Measurements from ENCODE around the gene GUCY1A1.

GUCY1A1 gene

GRCh38 chr4:155657985-155658680, 8.5 kb upstream of the GUCY1A1 start:
- no peaks in the 10 kb centered on the region for H3K4me1 ChIP-seq (ENCODE audit: insufficient read depth, poor library complexity, severe bottlenecking)
- H3K27ac ChIP-seq (ENCODE audit: poor library complexity, severe bottlenecking) = no peak overlapping the region
- DNase-seq (ENCODE audit: low spot score) = no peak
- H3K4me3 ChIP-seq (ENCODE audit: severe bottlenecking) = no peak overlapping the region
- TF ChIP-seq CTCF (IDR thresholded peaks at IDR 0.05; ENCODE audit: poor library complexity, severe bottlenecking) = no peak
- no peaks in the 10 kb centered on the region for H3K27me3 ChIP-seq (ENCODE audit: insufficient read depth, poor library complexity, severe bottlenecking)
- H3K36me3 ChIP-seq (ENCODE audit: low read depth) = no peaks in the 10 kb centered on the region
- no peaks in the 10 kb centered on the region for H3K9me3 ChIP-seq (ENCODE audit: severe bottlenecking)
- no peak for ATAC-seq (ENCODE audit: low read depth)

GRCh38 chr4:155658681-155659064, 8.0 kb upstream of the GUCY1A1 start:
- Histone ChIP-seq H3K27me3 (ENCODE audit: insufficient read depth, poor library complexity, severe bottlenecking) (no peaks in the 10 kb centered on the region), H3K4me3 (ENCODE audit: severe bottlenecking) (no peak overlapping the region), H3K4me1 (ENCODE audit: insufficient read depth, poor library complexity, severe bottlenecking) (no peaks in the 10 kb centered on the region), H3K27ac (ENCODE audit: poor library complexity, severe bottlenecking) (no peak overlapping the region), H3K9me3 (ENCODE audit: severe bottlenecking) (no peaks in the 10 kb centered on the region), H3K36me3 (ENCODE audit: low read depth) (no peaks in the 10 kb centered on the region)
- ATAC-seq (ENCODE audit: low read depth) (no peak), DNase-seq (ENCODE audit: low spot score) (no peak)
- no peak for TF ChIP-seq CTCF (IDR thresholded peaks at IDR 0.05; ENCODE audit: poor library complexity, severe bottlenecking)

GRCh38 chr4:155659176-155659575, 7.5 kb upstream of the GUCY1A1 start:
- Histone ChIP-seq H3K27me3 (ENCODE audit: insufficient read depth, poor library complexity, severe bottlenecking) (no peaks in the 10 kb centered on the region), H3K36me3 (ENCODE audit: low read depth) (no peaks in the 10 kb centered on the region), H3K4me3 (ENCODE audit: severe bottlenecking) (no peak overlapping the region), H3K4me1 (ENCODE audit: insufficient read depth, poor library complexity, severe bottlenecking) (no peaks in the 10 kb centered on the region), H3K27ac (ENCODE audit: poor library complexity, severe bottlenecking) (no peak overlapping the region), H3K9me3 (ENCODE audit: severe bottlenecking) (no peaks in the 10 kb centered on the region)
- ATAC-seq (ENCODE audit: low read depth) (no peak), DNase-seq (ENCODE audit: low spot score) (no peak)
- TF ChIP-seq CTCF (IDR thresholded peaks at IDR 0.05; ENCODE audit: poor library complexity, severe bottlenecking) = no peak

DNA sequence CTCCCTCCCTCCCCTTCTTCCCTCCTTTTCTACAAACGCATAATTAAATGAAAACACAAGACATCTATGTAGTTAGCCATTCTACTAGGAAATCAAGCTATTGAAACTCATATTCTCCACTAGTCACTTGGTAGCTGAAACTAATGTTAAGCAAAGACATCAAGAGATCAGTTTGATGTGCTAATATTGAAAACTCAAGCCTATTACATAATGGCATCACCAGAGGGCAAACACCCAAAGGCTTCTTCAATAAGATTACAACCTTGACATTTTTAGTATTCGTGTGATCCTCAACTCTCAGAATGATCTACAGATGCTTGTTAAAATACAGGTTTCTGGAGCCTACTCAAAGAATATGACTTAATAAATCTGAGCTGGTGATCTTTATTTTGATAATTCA, 6.2 kb upstream of the GUCY1A1 start:
- no peak for DNase-seq (ENCODE audit: low spot score)
- Histone ChIP-seq H3K4me3 (ENCODE audit: severe bottlenecking) (no peak overlapping the region), H3K9me3 (ENCODE audit: severe bottlenecking) (no peaks in the 10 kb centered on the region), H3K27ac (ENCODE audit: poor library complexity, severe bottlenecking) (no peak overlapping the region), H3K4me1 (ENCODE audit: insufficient read depth, poor library complexity, severe bottlenecking) (no peaks in the 10 kb centered on the region), H3K36me3 (ENCODE audit: low read depth) (no peaks in the 10 kb centered on the region), H3K27me3 (ENCODE audit: insufficient read depth, poor library complexity, severe bottlenecking) (no peaks in the 10 kb centered on the region)
- ATAC-seq (ENCODE audit: low read depth) = no peak
- TF ChIP-seq CTCF (IDR thresholded peaks at IDR 0.05; ENCODE audit: poor library complexity, severe bottlenecking) = no peak

GRCh38 chr4:155665054-155665453, 1.6 kb upstream of the GUCY1A1 start:
- H3K36me3 ChIP-seq (ENCODE audit: low read depth) = no peaks in the 10 kb centered on the region
- H3K27me3 ChIP-seq (ENCODE audit: insufficient read depth, poor library complexity, severe bottlenecking) = peaks cover 44% of the 10 kb centered on the region
- TF ChIP-seq CTCF (IDR thresholded peaks at IDR 0.05; ENCODE audit: poor library complexity, severe bottlenecking) = no peak
- no peaks in the 10 kb centered on the region for H3K4me1 ChIP-seq (ENCODE audit: insufficient read depth, poor library complexity, severe bottlenecking)
- H3K4me3 ChIP-seq (ENCODE audit: severe bottlenecking) = no peak overlapping the region
- no peak for ATAC-seq (ENCODE audit: low read depth)
- no peaks in the 10 kb centered on the region for H3K9me3 ChIP-seq (ENCODE audit: severe bottlenecking)
- no peak for DNase-seq (ENCODE audit: low spot score)
- no peak overlapping the region for H3K27ac ChIP-seq (ENCODE audit: poor library complexity, severe bottlenecking)

Measured in RWPE2 (cell line).